PC-9 (cell line): ENCODE results near the gene UNC13D. TPM values are rescaled to one million over a fixed set of nuclear protein-coding genes. Genes with fewer than 3 reads are reported as not detected.

Source experiments
- BruUV-seq: library from RNA; stranded (reverse); fragments of 400-500 nt; replicated peaks from 2 replicates; lab custom pipeline; 2021; lab: Mats Ljungman, UMichigan
- CTCF ChIA-PET: fragments of 300-600 bp; sonication (Branson Sonifier 250); formaldehyde crosslinking; loops from one replicate; lab custom pipeline; 2022; ENCODE audit warnings: antibody characterized with exemption; lab: Charles Lee
- POLR2A ChIA-PET: fragments of 300-600 bp; sonication (Branson Sonifier 250); formaldehyde crosslinking; loops from one replicate; lab custom pipeline; 2022; ENCODE audit warnings: antibody characterized with exemption; ENCODE audit not compliant: unreplicated experiment; lab: Charles Lee
- DNase-seq, 2 experiments: peaks; one replicate each; pipeline versions ENCODE4 v3.0.0 to v3.0.0-alpha.2; 2015 to 2022; ENCODE audit warnings: mixed read lengths in 1 of 2
- H2AFZ ChIP-seq: fragments of 200-600 bp; sonication (generic); 2 replicates; pipeline ENCODE4 v1.8.1; 2017; ENCODE audit warnings: antibody characterized with exemption
- H3F3A ChIP-seq: fragments of 200-600 bp; sonication (generic); 2 replicates; pipeline ENCODE4 v1.8.1; 2017; ENCODE audit warnings: antibody characterized with exemption, mild to moderate bottlenecking, low read depth; ENCODE audit not compliant: insufficient read depth
- H3K27ac ChIP-seq: fragments of 200-600 bp; sonication (generic); 2 replicates; pipeline ENCODE4 v1.6.1; 2016; ENCODE audit warnings: mixed run types
- H3K27me3 ChIP-seq: fragments of 200-600 bp; sonication (generic); 2 replicates; pipeline ENCODE4 v1.6.1; 2016; ENCODE audit warnings: low read depth, mixed run types; ENCODE audit not compliant: insufficient read depth
- H3K36me3 ChIP-seq: fragments of 200-600 bp; sonication (generic); 2 replicates; pipeline ENCODE4 v1.6.1; 2016; ENCODE audit warnings: low read depth, mixed run types
- H3K4me1 ChIP-seq: fragments of 200-600 bp; sonication (generic); replicated peaks from 2 replicates; pipeline ENCODE4 v1.6.1; 2016; ENCODE audit warnings: mixed run types; ENCODE audit not compliant: insufficient read depth
- H3K4me2 ChIP-seq: fragments of 200-600 bp; sonication (generic); 2 replicates; pipeline ENCODE4 v1.6.1; 2017; ENCODE audit warnings: mixed run types
- H3K4me3 ChIP-seq: fragments of 200-600 bp; sonication (generic); 2 replicates; pipeline ENCODE4 v1.6.1; 2016; ENCODE audit warnings: mixed run types
- H3K79me2 ChIP-seq: fragments of 200-600 bp; sonication (generic); 2 replicates; pipeline ENCODE4 v1.6.1; 2017; ENCODE audit warnings: low read depth, mixed run types
- H3K9me2 ChIP-seq: fragments of 200-600 bp; sonication (generic); 2 replicates; pipeline ENCODE4 v1.8.1; 2017; ENCODE audit warnings: mild to moderate bottlenecking; ENCODE audit not compliant: insufficient read depth
- H3K9me3 ChIP-seq: fragments of 200-600 bp; sonication (generic); 2 replicates; pipeline ENCODE4 v1.8.1; 2016; ENCODE audit warnings: low read depth; ENCODE audit not compliant: insufficient read depth
- H4K20me1 ChIP-seq: fragments of 200-600 bp; sonication (generic); 2 replicates; pipeline ENCODE4 v1.8.1; 2017; ENCODE audit not compliant: insufficient read depth
- EZH2 ChIP-seq: fragments of 200-600 bp; sonication (generic); IDR thresholded peaks from 2 replicates; pipeline ENCODE4 v1.8.0; 2017; ENCODE audit warnings: antibody characterized with exemption, low read depth
- intact Hi-C: fragments of 100-400 bp; cut with micrococcal nuclease; formaldehyde crosslinking; loops from one replicate; pipeline ENCODE4 v1.10.0; 2022; ENCODE audit not compliant: unreplicated experiment
- total RNA-seq: library from RNA; stranded (reverse); gene quantifications from 2 replicates; pipeline ENCODE4 v1.2.3, GENCODE V29; 2021
- TF ChIP-seq, protein P1 (sequence below): fragments of 200-600 bp; sonication (generic); conservative IDR thresholded peaks from 2 replicates; pipeline ENCODE4 v1.6.1; 2017; ENCODE audit warnings: mixed run types, antibody characterized with exemption, mild to moderate bottlenecking, moderate library complexity

Gene UNC13D
- total RNA-seq, 1 experiment from 2014 or later, result 94.4 TPM

DNA sequence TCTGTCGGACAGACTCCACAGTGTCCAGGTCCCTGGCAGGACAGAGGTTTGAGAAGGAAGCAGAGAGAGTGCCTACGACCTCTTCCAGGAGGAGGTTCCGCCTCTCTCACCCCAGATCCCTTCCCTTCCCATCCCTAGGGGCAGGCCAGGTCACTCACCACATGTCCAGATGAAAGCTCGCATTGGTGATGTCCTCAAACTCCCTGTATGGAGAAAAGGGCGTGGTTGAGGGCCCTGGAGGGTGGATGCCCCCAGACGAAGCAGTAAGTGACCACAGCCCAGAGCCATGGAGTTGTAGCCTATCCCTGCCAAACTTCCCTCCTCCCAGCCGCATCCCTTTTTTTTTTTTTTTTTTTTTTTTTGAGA lies 3.4 kb downstream of the UNC13D start:
- BruUV-seq, result no TSS peak
- no peaks in the 10 kb centered on the region for H3K27me3 ChIP-seq
- H3K9me2 ChIP-seq, result no peaks in the 10 kb centered on the region
- peaks cover 12% of the 10 kb centered on the region for H3F3A ChIP-seq
- TF ChIP-seq, protein P1, sequence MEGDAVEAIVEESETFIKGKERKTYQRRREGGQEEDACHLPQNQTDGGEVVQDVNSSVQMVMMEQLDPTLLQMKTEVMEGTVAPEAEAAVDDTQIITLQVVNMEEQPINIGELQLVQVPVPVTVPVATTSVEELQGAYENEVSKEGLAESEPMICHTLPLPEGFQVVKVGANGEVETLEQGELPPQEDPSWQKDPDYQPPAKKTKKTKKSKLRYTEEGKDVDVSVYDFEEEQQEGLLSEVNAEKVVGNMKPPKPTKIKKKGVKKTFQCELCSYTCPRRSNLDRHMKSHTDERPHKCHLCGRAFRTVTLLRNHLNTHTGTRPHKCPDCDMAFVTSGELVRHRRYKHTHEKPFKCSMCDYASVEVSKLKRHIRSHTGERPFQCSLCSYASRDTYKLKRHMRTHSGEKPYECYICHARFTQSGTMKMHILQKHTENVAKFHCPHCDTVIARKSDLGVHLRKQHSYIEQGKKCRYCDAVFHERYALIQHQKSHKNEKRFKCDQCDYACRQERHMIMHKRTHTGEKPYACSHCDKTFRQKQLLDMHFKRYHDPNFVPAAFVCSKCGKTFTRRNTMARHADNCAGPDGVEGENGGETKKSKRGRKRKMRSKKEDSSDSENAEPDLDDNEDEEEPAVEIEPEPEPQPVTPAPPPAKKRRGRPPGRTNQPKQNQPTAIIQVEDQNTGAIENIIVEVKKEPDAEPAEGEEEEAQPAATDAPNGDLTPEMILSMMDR, result no peak
- no peak for TF ChIP-seq EZH2
- no peak overlapping the region for H3K27ac ChIP-seq
- intact Hi-C loops, result no loop called here
- no peaks in the 10 kb centered on the region for H3K36me3 ChIP-seq
- ChIA-PET CTCF (interaction anchor here (0.7 kb wide), 1 partner anchor 171 kb away, joined by 7 read pairs; no protein-coding TSS in a partner anchor), POLR2A (no interaction called here)
- no peak overlapping the region for H3K4me3 ChIP-seq
- H4K20me1 ChIP-seq, result no peaks in the 10 kb centered on the region
- no peaks in the 10 kb centered on the region for H3K9me3 ChIP-seq
- H3K79me2 ChIP-seq, result no peaks in the 10 kb centered on the region
- DNase-seq, result no peak
- no peak overlapping the region for H3K4me2 ChIP-seq
- H2AFZ ChIP-seq, result no peak overlapping the region
- H3K4me1 ChIP-seq, result peaks cover 26% of the 10 kb centered on the region

- H3K4me3 ChIP-seq, result no peak overlapping the region
- peaks cover 7% of the 10 kb centered on the region for H3F3A ChIP-seq
- H3K27me3 ChIP-seq, result no peaks in the 10 kb centered on the region
- POLR2A ChIA-PET, result interaction anchor here (0.6 kb wide), 1 partner anchor 63 kb away, joined by 4 read pairs; no protein-coding TSS in a partner anchor
- CTCF ChIA-PET, result interaction anchor here (0.7 kb wide), 1 partner anchor 492 kb away, joined by 15 read pairs; no protein-coding TSS in a partner anchor
- intact Hi-C loops, result no loop called here
- no peak overlapping the region for H3K4me2 ChIP-seq
- H3K27ac ChIP-seq, result no peak overlapping the region
- H2AFZ ChIP-seq, result no peak overlapping the region
- H3K9me3 ChIP-seq, result no peaks in the 10 kb centered on the region
- no peaks in the 10 kb centered on the region for H3K36me3 ChIP-seq
- TF ChIP-seq, protein P1, result no peak
- no peak for TF ChIP-seq EZH2
- no peak for DNase-seq
- no peaks in the 10 kb centered on the region for H3K9me2 ChIP-seq
- H3K79me2 ChIP-seq, result no peaks in the 10 kb centered on the region
- BruUV-seq, result no TSS peak
- H4K20me1 ChIP-seq, result no peaks in the 10 kb centered on the region
- H3K4me1 ChIP-seq, result peaks cover 20% of the 10 kb centered on the region
Observed at GRCh38 chr17:75839942-75840798, 4.0 kb downstream of the UNC13D start.

- Histone ChIP-seq H3K4me1 (peaks cover 4% of the 10 kb centered on the region; the same call in 1 of the 2 replicates), H4K20me1 (no peaks in the 10 kb centered on the region), H3K4me3 (no peak overlapping the region), H3K36me3 (no peaks in the 10 kb centered on the region), H3K9me3 (no peaks in the 10 kb centered on the region), H2AFZ (no peak overlapping the region), H3K4me2 (no peak overlapping the region), H3K27me3 (no peaks in the 10 kb centered on the region), H3K27ac (no peak overlapping the region), H3F3A (peaks cover 4% of the 10 kb centered on the region; the same call in 1 of the 2 replicates), H3K9me2 (no peaks in the 10 kb centered on the region), H3K79me2 (no peaks in the 10 kb centered on the region)
- CTCF ChIA-PET, result interaction anchor here (0.6 kb wide), 1 partner anchor 155 kb away, joined by 6 read pairs; no protein-coding TSS in a partner anchor
- intact Hi-C loops, result no loop called here
- no peak for DNase-seq
- no TSS peak for BruUV-seq
- no peak for TF ChIP-seq EZH2
- TF ChIP-seq, protein P1, result no peak
- POLR2A ChIA-PET, result interaction anchor here (0.7 kb wide), 1 partner anchor 78 kb away, joined by 9 read pairs; no protein-coding TSS in a partner anchor
Observed at GRCh38 chr17:75838410-75838809, 5.8 kb downstream of the UNC13D start.
